Sciatic nerve (tissue), 2 donors: Measurements from ENCODE around the gene FOXO3. TPM values are rescaled to one million over a fixed set of nuclear protein-coding genes. Genes with fewer than 3 reads are reported as not detected.
"Not testable (repeated sequence)": the region's sequence is repeated elsewhere in the genome, so short reads cannot be mapped to it uniquely, and the experiment has no call there.

Experiments used
- ATAC-seq: fragments of 200-7000 bp; cut with Tn5 transposase; one replicate; pipeline ENCODE4 v1.9.1; 2020; ENCODE audit warnings: mild to moderate bottlenecking, moderate library complexity
- DNase-seq: peaks from one replicate; pipeline ENCODE4 v3.0.0-alpha.2; 2020; ENCODE audit warnings: low spot score
- intact Hi-C: fragments of 100-400 bp; cut with DNase I; formaldehyde crosslinking; loops from one replicate; pipeline ENCODE4 v1.14.2; 2022
- total RNA-seq: library from RNA; stranded (reverse); fragmentation: NEBNext Ultra II Directional; extraction: Animal tissue kit (Norgen Biotek cat#: 25700); gene quantifications from one replicate; pipeline ENCODE4 v1.2.1, GENCODE V29; 2021
- donor health status: DM: no; HTN: no; CAD: no.
- donor health status: DM: no; HTN: no; CAD: no.

Gene FOXO3
- total RNA-seq, 1 donor from 2014 or later, result 79.1 TPM

DNA sequence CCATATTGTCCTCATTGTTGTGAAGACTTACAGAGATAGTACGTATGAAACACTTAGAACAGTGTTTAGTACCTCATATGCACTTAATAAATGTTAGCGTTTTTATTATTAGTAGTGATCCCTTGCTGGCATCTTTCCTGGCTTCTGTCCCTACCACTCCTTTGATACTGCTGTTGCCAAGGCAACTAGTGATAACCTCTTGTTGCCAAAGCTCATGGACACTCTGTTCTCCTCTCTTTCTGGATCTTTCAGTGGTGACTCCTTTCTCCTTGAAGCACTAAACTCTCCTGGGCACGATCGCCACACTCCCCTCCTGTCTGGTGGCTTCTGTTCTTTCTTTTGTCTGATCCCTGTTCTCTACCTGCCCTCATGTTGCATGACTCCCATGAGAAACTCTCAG is 83.5 kb downstream of the FOXO3 start:
- intact Hi-C loops, result no loop called here
- DNase-seq, result no peak
- peak; percentile 35 for ATAC-seq

DNA sequence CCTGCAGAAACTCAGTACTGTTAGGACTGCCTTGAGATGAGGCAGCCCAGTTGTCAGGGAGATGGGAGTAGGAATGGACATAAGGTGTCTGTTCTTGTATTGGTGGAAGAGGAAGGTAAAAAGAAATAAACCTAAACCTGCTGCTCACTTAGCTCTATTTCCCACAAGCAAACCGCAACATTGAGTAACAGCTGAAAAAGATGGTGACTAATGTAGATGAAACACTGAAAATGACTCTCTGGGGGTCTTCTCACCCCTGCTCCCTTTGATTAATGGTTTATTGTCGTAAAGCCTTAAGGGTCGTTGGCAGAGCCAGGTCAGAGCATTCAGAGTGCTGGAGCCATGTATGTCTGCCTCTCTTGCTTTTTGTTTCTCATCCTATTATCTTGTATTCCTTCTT is 87.5 kb downstream of the FOXO3 start:
- DNase-seq (no peak), ATAC-seq (no peak)
- intact Hi-C loops, result no loop called here

GRCh38 chr6:108650325-108650724 is 89.6 kb downstream of the FOXO3 start:
- ATAC-seq, result no peak
- no peak for DNase-seq
- intact Hi-C loops, result no loop called here

- intact Hi-C loops, result no loop called here
- DNase-seq (no peak), ATAC-seq (no peak)
Observed at GRCh38 chr6:108650781-108651180, 90.1 kb downstream of the FOXO3 start.

GRCh38 chr6:108651340-108652227 is 90.9 kb downstream of the FOXO3 start:
- intact Hi-C loops, result no loop called here

DNA sequence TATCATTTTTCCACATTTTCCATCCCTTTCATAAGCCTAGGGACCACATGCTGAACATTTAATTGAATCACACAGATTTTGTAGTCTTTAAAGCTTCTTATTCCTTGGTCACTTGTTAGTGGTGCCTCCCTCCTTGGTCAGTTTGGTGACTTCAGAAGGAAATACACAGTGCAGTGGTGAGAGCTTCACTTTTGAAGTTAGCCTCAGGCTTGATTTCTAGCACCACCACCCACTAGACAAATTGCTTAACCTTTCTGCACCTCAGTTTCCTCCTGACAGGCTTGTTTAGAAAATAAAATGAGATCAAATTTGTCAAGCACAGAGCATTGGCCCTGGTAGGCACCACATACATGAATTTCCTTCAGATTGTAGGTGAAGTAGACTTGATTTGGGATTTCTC is 91.7 kb downstream of the FOXO3 start:
- DNase-seq, result no peak
- no peak for ATAC-seq
- intact Hi-C loops, result no loop called here

More at GRCh38 chr6:108651340-108652227, 90.9 kb downstream of the FOXO3 start:
- DNase-seq (no peak), ATAC-seq (peak; percentile 10)

- no peak for DNase-seq
- intact Hi-C loops, result no loop called here
Observed at GRCh38 chr6:108653949-108654348, 93.2 kb downstream of the FOXO3 start.

DNA sequence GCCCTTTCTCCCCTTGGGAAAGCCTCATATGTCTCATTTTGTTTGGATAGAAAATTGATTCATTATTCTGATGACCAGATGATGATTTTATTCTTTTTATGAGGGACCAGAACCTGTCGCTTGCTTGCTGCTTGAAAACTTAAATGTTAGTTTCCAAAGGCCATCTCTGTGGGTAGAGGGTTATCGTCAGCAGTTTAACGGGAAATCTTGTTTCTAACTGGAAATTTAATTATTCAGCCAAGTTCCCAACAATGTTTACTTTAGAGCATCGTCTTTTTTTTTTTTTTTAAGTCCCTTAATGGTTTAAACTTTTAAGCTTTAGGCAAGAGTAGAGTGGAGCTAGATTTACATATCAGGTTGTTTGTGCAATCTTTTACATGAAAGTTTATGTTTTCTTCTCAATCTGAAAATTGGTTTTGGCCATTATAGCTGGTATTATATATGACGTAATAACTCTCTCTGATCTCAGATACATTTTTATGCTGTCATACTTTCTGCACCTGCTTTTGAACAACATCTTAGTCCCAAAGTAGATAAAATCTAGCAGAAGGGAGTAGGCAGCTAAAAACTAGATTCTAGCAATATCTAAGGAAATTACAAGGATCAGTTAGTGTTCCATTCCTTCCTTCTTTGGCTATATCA is 93.9 kb downstream of the FOXO3 start:
- ATAC-seq (peak; percentile 6), DNase-seq (no peak)
- intact Hi-C loops, result no loop called here

More at GRCh38 chr6:108653949-108654348, 93.2 kb downstream of the FOXO3 start:
- peak; percentile 77 for ATAC-seq

DNA sequence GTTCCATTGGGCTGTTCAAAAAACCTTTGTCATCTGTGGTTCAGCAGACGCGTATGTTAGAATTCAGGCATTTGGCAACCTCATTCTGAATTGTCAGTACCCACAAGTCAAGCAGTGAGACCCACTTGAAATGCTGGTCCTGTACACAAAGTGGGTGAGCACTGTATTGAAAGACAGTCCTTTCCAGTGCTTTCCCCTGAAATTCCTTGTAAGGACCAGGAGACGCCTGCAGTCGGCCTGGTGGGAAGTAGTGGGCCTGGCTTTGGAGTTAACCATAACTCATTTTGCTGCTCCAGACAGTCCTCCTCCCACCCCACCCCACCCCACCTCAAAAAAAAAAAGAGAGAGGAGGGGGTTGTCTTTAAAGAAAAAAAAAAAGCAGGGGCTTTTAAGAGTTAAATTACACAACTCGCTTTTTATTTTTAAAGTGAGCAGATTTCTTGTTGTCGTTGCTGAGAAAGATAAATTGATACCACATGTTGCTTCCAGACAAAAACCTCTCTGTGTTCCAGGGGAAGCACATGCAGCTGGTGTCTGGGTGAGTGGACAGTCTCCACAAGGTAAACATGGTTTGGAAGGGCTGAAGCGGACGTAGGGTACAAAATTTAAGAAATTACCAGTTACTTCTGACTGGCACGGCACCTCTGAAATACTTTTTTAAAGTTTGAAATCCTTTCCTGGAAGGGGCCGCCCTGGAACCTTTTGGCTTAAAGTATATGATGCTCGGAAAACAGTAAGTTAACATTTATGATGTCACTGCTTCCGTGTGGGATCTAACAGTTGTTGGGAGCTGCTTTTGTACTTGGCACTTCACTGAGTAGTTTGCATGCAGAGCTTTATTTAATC is 95.3 kb downstream of the FOXO3 start:
- ATAC-seq, result peak; percentile 84
- intact Hi-C loops, result no loop called here
- no peak for DNase-seq

GRCh38 chr6:108656836-108657235 is 96.1 kb downstream of the FOXO3 start:
- intact Hi-C loops, result no loop called here
- no peak for DNase-seq
- no peak for ATAC-seq

- intact Hi-C loops, result no loop called here
- DNase-seq (no peak), ATAC-seq (no peak)
Observed at GRCh38 chr6:108658174-108658573, 97.5 kb downstream of the FOXO3 start.

- intact Hi-C loops, DNase-seq, ATAC-seq: not testable (repeated sequence)
Observed at GRCh38 chr6:108658785-108659184, 98.1 kb downstream of the FOXO3 start.

DNA sequence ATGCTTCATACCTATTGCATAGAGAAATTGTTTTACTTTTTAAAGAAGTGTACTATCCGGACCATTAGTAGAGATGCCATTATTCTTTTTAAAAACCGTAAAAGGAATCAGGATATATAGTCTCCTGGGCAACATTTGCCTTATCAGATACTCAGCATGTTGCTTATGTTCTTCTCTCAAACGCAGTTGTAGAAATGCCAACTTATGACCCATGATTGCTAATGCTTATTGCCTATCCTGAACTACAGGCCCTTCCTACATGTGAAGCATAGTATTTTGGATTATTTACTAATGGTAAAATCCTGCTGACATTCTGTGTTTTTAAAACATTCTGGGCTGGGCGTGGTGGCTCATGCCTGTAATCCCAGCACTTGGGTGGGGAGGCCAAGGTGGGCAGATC is 99.5 kb downstream of the FOXO3 start:
- no peak for ATAC-seq
- DNase-seq, result no peak
- intact Hi-C loops, result no loop called here

DNA sequence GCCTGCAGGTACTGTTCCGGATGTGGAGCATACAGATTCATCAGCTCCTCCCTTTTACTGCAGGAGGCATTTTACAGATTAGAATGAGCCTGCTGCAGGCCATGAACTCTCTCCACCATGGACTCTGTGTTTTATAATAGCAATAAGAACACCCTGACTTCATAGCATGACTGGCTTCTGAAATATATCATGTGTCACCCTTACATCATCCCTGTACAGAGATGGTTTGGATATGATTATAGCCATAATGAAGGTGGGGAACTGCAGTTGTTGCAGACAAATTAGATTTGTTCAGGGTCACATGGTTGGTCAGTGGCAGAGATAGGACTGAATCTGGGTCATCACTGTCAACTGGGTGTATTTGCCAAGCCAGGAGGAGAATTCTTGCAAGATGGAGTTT is 100.7 kb downstream of the FOXO3 start:
- ATAC-seq (no peak), DNase-seq (no peak)
- intact Hi-C loops, result no loop called here

DNA sequence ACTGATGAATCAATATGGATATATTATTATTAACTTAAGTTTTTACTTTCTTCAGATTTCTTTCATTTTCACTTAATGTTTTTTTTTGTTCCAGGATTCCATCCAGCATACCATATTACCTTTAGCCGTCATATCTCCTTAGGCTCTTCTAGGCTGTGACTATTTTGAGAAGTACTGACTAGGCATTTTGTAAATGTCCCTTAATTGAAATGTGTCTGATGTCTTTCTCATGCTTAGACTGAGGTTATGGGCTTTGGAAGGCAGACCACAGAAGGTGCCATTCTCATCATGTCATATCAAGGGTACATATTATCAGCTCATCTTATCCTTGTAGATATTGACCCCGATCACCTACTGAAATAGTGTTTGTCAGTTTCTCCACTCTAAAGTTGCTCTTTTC is 101.3 kb downstream of the FOXO3 start:
- DNase-seq (no peak), ATAC-seq (no peak)
- intact Hi-C loops, result no loop called here

DNA sequence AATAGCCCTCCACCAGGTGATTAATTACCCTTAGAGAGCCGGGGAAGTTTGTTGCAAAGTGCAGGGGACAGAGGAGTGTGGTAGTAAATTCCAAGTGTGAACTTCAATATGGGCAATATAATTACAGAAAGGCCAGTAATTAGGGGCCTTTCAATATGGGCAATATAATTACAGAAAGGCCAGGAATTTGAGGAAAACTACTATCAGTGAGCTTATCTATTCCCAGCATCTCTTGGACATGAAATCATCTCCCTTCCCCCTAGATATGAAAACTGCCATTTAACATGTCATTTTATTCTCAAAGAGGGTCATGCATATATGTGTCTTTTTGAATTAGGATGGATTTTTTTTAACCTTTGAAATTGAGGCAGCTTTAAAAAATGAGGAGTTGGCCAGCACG is 102.0 kb downstream of the FOXO3 start:
- DNase-seq, result no peak
- intact Hi-C loops, result no loop called here
- no peak for ATAC-seq

- DNase-seq, intact Hi-C loops, ATAC-seq: not testable (repeated sequence)
Observed at GRCh38 chr6:108663494-108664064, 102.9 kb downstream of the FOXO3 start.

GRCh38 chr6:108665495-108666196 is 104.9 kb downstream of the FOXO3 start:
- no peak for ATAC-seq

More at GRCh38 chr6:108665495-108666196, 104.9 kb downstream of the FOXO3 start:
- intact Hi-C loops, result no loop called here
- DNase-seq, result no peak
